ENCODE measurements around the gene C2orf76.

- TF ChIP-seq E2F8 (IDR thresholded peaks at IDR 0.05; ENCODE audit: low read depth, partially characterized antibody) (no peak), NFYB (IDR thresholded peaks at IDR 0.05; ENCODE audit: insufficient read depth, low read depth, low read length) (no peak), CEBPB (IDR thresholded peaks at IDR 0.05; ENCODE audit: borderline replicate concordance in 1 of 2, low read depth in 2 of 2, low read length in 2 of 2) (no peak), EP300 (IDR thresholded peaks at IDR 0.05; ENCODE audit: borderline replicate concordance in 1 of 2, control insufficient read depth in 1 of 2, low read depth in 2 of 2, low read length in 2 of 2) (no peak), PRDM15 (CRISPR knock-in tag; IDR thresholded peaks at IDR 0.05) (no peak), FOS (IDR thresholded peaks at IDR 0.05; ENCODE audit: borderline replicate concordance, extremely low read depth, insufficient read length) (no peak), PKNOX1 (IDR thresholded peaks at IDR 0.05) (no peak), EGR1 (IDR thresholded peaks at IDR 0.05; ENCODE audit: borderline replicate concordance in 1 of 2, low read depth in 2 of 2, low read length in 2 of 2) (no peak), BCL3 (IDR thresholded peaks at IDR 0.05; ENCODE audit: borderline replicate concordance, insufficient read depth, low read depth, low read length, poor library complexity, severe bottlenecking) (no peak), NFYA (IDR thresholded peaks at IDR 0.05; ENCODE audit: borderline replicate concordance, low read depth, low read length) (no peak), CTCF (IDR thresholded peaks at IDR 0.05 in 2 of 3, conservative IDR thresholded peaks at IDR 0.05 in 1 of 3; ENCODE audit: control insufficient read depth in 2 of 3, extremely low read depth in 1 of 3, insufficient read depth in 1 of 3, low read depth in 3 of 3, low read length in 3 of 3) (no peak)
Observed at GRCh38 chr2:119289642-119290041, 77.0 kb downstream of the C2orf76 start.

Measured in GM12878 (cell line).